Measurements from ENCODE around the gene CYP2C8.

DNA sequence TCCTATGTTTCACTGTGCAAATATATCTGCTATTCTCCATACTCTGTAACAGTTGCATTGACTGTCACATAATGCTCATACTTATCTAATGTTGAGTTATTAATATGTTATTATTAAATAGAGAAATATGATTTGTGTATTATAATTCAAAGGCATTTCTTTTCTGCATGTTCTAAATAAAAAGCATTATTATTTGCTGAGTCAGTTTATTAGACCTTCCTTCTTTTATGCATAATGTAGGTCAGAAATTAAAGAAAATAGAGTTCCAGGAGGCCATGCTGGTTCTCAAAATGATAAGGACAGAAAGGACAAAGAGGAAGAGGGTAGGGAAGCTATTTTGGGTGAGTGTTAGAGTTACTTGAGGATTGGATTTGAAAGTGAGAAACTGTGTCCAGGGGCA, 80.1 kb downstream of the CYP2C8 start:
- TF ChIP-seq, protein P1, sequence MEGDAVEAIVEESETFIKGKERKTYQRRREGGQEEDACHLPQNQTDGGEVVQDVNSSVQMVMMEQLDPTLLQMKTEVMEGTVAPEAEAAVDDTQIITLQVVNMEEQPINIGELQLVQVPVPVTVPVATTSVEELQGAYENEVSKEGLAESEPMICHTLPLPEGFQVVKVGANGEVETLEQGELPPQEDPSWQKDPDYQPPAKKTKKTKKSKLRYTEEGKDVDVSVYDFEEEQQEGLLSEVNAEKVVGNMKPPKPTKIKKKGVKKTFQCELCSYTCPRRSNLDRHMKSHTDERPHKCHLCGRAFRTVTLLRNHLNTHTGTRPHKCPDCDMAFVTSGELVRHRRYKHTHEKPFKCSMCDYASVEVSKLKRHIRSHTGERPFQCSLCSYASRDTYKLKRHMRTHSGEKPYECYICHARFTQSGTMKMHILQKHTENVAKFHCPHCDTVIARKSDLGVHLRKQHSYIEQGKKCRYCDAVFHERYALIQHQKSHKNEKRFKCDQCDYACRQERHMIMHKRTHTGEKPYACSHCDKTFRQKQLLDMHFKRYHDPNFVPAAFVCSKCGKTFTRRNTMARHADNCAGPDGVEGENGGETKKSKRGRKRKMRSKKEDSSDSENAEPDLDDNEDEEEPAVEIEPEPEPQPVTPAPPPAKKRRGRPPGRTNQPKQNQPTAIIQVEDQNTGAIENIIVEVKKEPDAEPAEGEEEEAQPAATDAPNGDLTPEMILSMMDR (IDR thresholded peaks at IDR 0.05; ENCODE audit: borderline replicate concordance, extremely low read depth, low read length, poor library complexity, severe bottlenecking) = no peak
- TF ChIP-seq EZH2 (IDR thresholded peaks at IDR 0.05; ENCODE audit: borderline replicate concordance, low read depth, low read length, severe bottlenecking) = no peak

Data from DND-41 (cell line).